SK-N-DZ (cell line): ENCODE data around the gene SIRT2.
"Not testable (repeated sequence)": the region's sequence is repeated elsewhere in the genome, so short reads cannot be mapped to it uniquely, and the experiment has no call there.

ENCODE experiments used
- DNase-seq: peaks from one replicate; pipeline ENCODE4 v3.0.0-alpha.2; 2015; ENCODE audit warnings: low spot score

The SIRT2 gene

GRCh38 chr19:38830039-38830733 lies 69.2 kb downstream of the SIRT2 start:
- no peak for DNase-seq

- not testable (repeated sequence) for DNase-seq
Observed at GRCh38 chr19:38829203-38829602, 70.2 kb downstream of the SIRT2 start.
